Aorta (tissue), 5 donors: ENCODE measurements around the gene ARHGAP22. TPM values are rescaled to one million over a fixed set of nuclear protein-coding genes. Genes with fewer than 3 reads are reported as not detected.

Experiments
- ATAC-seq: fragments of 200-7000 bp; cut with Tn5 transposase; one replicate; pipeline ENCODE4 v1.9.1; 2022; ENCODE audit warnings: moderate library complexity; ENCODE audit not compliant: low FRiP score
- DNase-seq, 2 donors: peaks; one replicate each; pipeline ENCODE4 v3.0.0-alpha.2; 2020
- H3K27ac ChIP-seq, 2 donors: one replicate each; pipeline ENCODE4 v1.5.1; 2013; ENCODE audit warnings: low read length in 2 of 2, mild to moderate bottlenecking in 2 of 2, moderate library complexity in 2 of 2, control low read depth in 1 of 2, inconsistent platforms in 1 of 2, low read depth in 1 of 2
- H3K27me3 ChIP-seq, 2 donors: one replicate each; pipeline ENCODE4 v1.6.1; 2013; ENCODE audit warnings: control low read depth in 1 of 2, low read length in 1 of 2, mild to moderate bottlenecking in 1 of 2, moderate library complexity in 1 of 2; ENCODE audit not compliant: insufficient read depth in 2 of 2, control insufficient read depth in 1 of 2
- H3K36me3 ChIP-seq, 2 donors: one replicate each; pipeline ENCODE4 v1.6.1; 2013; ENCODE audit warnings: control low read depth in 1 of 2, low read length in 1 of 2, mild to moderate bottlenecking in 1 of 2; ENCODE audit not compliant: insufficient read depth in 2 of 2, control insufficient read depth in 1 of 2
- H3K4me1 ChIP-seq, 2 donors: one replicate each; pipeline ENCODE4 v1.6.1; 2013; ENCODE audit warnings: low read length in 2 of 2, control low read depth in 1 of 2, mild to moderate bottlenecking in 1 of 2, moderate library complexity in 1 of 2; ENCODE audit not compliant: insufficient read depth in 2 of 2, control insufficient read depth in 1 of 2
- H3K4me3 ChIP-seq, 2 donors: one replicate each; pipeline ENCODE4 v1.5.1; 2013; ENCODE audit warnings: low read length in 2 of 2, control low read depth in 1 of 2, mild to moderate bottlenecking in 1 of 2
- H3K9me3 ChIP-seq: one replicate; pipeline ENCODE4 v1.6.1; 2013; ENCODE audit warnings: mild to moderate bottlenecking, low read length; ENCODE audit not compliant: control insufficient read depth
- WGBS, 2 donors: extraction: QIAGEN DNeasy Blood & Tissue Kit; methylation state at CpG; one replicate each; pipeline ENCODE4 v1.1.7; 2013; 5-methylcytosine and 5-hydroxymethylcytosine counted together
- intact Hi-C, 2 donors: fragments of 100-400 bp; cut with DNase I; formaldehyde crosslinking; loops; one replicate each; pipeline versions ENCODE4 v1.14.2 to v1.15.0; 2022
- polyA plus RNA-seq, 2 donors: library from polyadenylated mRNA; stranded (reverse); fragments of 200-250 nt; gene quantifications; one replicate each; pipeline ENCODE4 v1.2.3, GENCODE V29; 2013
- total RNA-seq, 2 donors: library from RNA; stranded (reverse); fragmentation: NEBNext Ultra II Directional; extraction: Animal tissue kit (Norgen Biotek cat#: 25700); gene quantifications; one replicate each; pipeline ENCODE4 v1.2.1, GENCODE V29; 2021
- donor health status: healthy with polysubstance abuse.
- donor health status: Bipolar disorder and iron deficiency.
- donor health status: DM: no; HTN: no; CAD: no.
- donor health status: DM: no; HTN: no; CAD: no.
- donor health status: DM: yes; HTN: yes; CAD: no.

Gene ARHGAP22
- total and polyA plus RNA-seq, 4 donors, result 6.1 to 29.1 (median 17.1) TPM

GRCh38 chr10:48522011-48522765 is 82.7 kb downstream of the ARHGAP22 start:
- H3K27ac ChIP-seq, result no peak overlapping the region
- no peaks in the 10 kb centered on the region for H3K4me1 ChIP-seq
- ATAC-seq (no peak), DNase-seq (no peak)
- H3K4me3 ChIP-seq, result no peak overlapping the region
- 65 to 67% methylated on average over 7 of the region's 7 CpGs for WGBS, 2 donors
- intact Hi-C loops, result loop anchor here in 1 of 2 donors (10.0 kb wide), 2 partner anchors 133 to 157 kb away; no protein-coding TSS in a partner anchor
- no peaks in the 10 kb centered on the region for H3K9me3 ChIP-seq
- no peaks in the 10 kb centered on the region for H3K36me3 ChIP-seq
- no peaks in the 10 kb centered on the region for H3K27me3 ChIP-seq

GRCh38 chr10:48520594-48520993 is 84.3 kb downstream of the ARHGAP22 start:
- 98 to 99% methylated on average over 7 of the region's 7 CpGs for WGBS, 2 donors
- Histone ChIP-seq H3K4me3 (no peak overlapping the region), H3K36me3 (no peaks in the 10 kb centered on the region), H3K9me3 (peaks cover 1% of the 10 kb centered on the region), H3K27me3 (no peaks in the 10 kb centered on the region), H3K27ac (no peak overlapping the region), H3K4me1 (no peaks in the 10 kb centered on the region)
- intact Hi-C loops, result loop anchor here in 1 of 2 donors (10.0 kb wide), 2 partner anchors 134 to 156 kb away; no protein-coding TSS in a partner anchor
- ATAC-seq (no peak), DNase-seq (no peak)

- Histone ChIP-seq H3K27ac (no peak overlapping the region), H3K27me3 (no peaks in the 10 kb centered on the region), H3K4me1 (no peaks in the 10 kb centered on the region), H3K36me3 (no peaks in the 10 kb centered on the region), H3K9me3 (peaks cover 1% of the 10 kb centered on the region), H3K4me3 (no peak overlapping the region)
- 90 to 94% methylated on average over 3 of the region's 3 CpGs for WGBS, 2 donors
- DNase-seq, result no peak
- intact Hi-C loops, result loop anchor here in 1 of 2 donors (10.0 kb wide), 2 partner anchors 135 to 155 kb away; no protein-coding TSS in a partner anchor
- no peak for ATAC-seq
These were observed 84.7 kb downstream of the ARHGAP22 start for GRCh38 chr10:48520184-48520506.

GRCh38 chr10:48519481-48520183 is 85.2 kb downstream of the ARHGAP22 start:
- H3K27ac ChIP-seq, result no peak overlapping the region
- H3K4me3 ChIP-seq, result no peak overlapping the region
- 90 to 95% methylated on average over 12 of the region's 12 CpGs for WGBS, 2 donors
- H3K36me3 ChIP-seq, result no peaks in the 10 kb centered on the region
- no peaks in the 10 kb centered on the region for H3K27me3 ChIP-seq
- H3K9me3 ChIP-seq, result peaks cover 1% of the 10 kb centered on the region
- intact Hi-C loops, result loop anchor here in 1 of 2 donors (10.0 kb wide), 2 partner anchors 135 to 155 kb away; no protein-coding TSS in a partner anchor
- ATAC-seq, result no peak
- H3K4me1 ChIP-seq, result no peaks in the 10 kb centered on the region
- peak in 1 of 2 donors; percentile 46 for DNase-seq

- WGBS, 2 donors, result 11 to 12% methylated on average over 4 of the region's 4 CpGs
- DNase-seq (peak in 1 of 2 donors; percentile 40), ATAC-seq (no peak)
- Histone ChIP-seq H3K36me3 (no peaks in the 10 kb centered on the region), H3K27me3 (no peaks in the 10 kb centered on the region), H3K27ac (no peak overlapping the region), H3K4me3 (no peak overlapping the region), H3K9me3 (peaks cover 1% of the 10 kb centered on the region), H3K4me1 (no peaks in the 10 kb centered on the region)
- intact Hi-C loops, result no loop called here
These were observed 85.9 kb downstream of the ARHGAP22 start for GRCh38 chr10:48518986-48519385.

GRCh38 chr10:48517911-48518811 is 86.7 kb downstream of the ARHGAP22 start:
- Histone ChIP-seq H3K9me3 (peaks cover 1% of the 10 kb centered on the region), H3K4me1 (no peaks in the 10 kb centered on the region), H3K27me3 (no peaks in the 10 kb centered on the region), H3K36me3 (no peaks in the 10 kb centered on the region), H3K27ac (no peak overlapping the region), H3K4me3 (no peak overlapping the region)
- ATAC-seq (no peak), DNase-seq (no peak)
- WGBS, 2 donors, result 90 to 92% methylated on average over 13 of the region's 13 CpGs
- intact Hi-C loops, result no loop called here

GRCh38 chr10:48517482-48517881 is 87.4 kb downstream of the ARHGAP22 start:
- 91 to 92% methylated on average over 9 of the region's 9 CpGs for WGBS, 2 donors
- no peaks in the 10 kb centered on the region for H3K36me3 ChIP-seq
- no peak overlapping the region for H3K4me3 ChIP-seq
- no peaks in the 10 kb centered on the region for H3K4me1 ChIP-seq
- DNase-seq (no peak), ATAC-seq (no peak)
- H3K27ac ChIP-seq, result no peak overlapping the region
- intact Hi-C loops, result no loop called here
- peaks cover 1% of the 10 kb centered on the region for H3K9me3 ChIP-seq
- H3K27me3 ChIP-seq, result no peaks in the 10 kb centered on the region

GRCh38 chr10:48516911-48517310 is 88.0 kb downstream of the ARHGAP22 start:
- intact Hi-C loops, result no loop called here

More at GRCh38 chr10:48516911-48517310, 88.0 kb downstream of the ARHGAP22 start:
- 77 to 78% methylated on average over 3 of the region's 3 CpGs for WGBS, 2 donors
- no peak overlapping the region for H3K27ac ChIP-seq
- DNase-seq, result no peak
- H3K27me3 ChIP-seq, result no peaks in the 10 kb centered on the region
- peaks cover 1% of the 10 kb centered on the region for H3K9me3 ChIP-seq
- ATAC-seq, result no peak
- no peak overlapping the region for H3K4me3 ChIP-seq
- no peaks in the 10 kb centered on the region for H3K4me1 ChIP-seq
- H3K36me3 ChIP-seq, result no peaks in the 10 kb centered on the region
